Omental fat pad (tissue), 4 donors: ENCODE results near the gene PIK3C2B. TPM values are rescaled to one million over a fixed set of nuclear protein-coding genes. Genes with fewer than 3 reads are reported as not detected.
A peak's percentile ranks its signal among the peaks of the same experiment; 100 is the strongest.

ENCODE experiments used
- ATAC-seq: fragments of 150-250 bp; one replicate; pipeline ENCODE4 v1.9.1; 2016; ENCODE audit warnings: mild to moderate bottlenecking, moderate library complexity; ENCODE audit not compliant: low FRiP score
- DNase-seq: peaks from one replicate; pipeline ENCODE4 v3.0.0-alpha.2; 2019; ENCODE audit warnings: low spot score
- CTCF ChIP-seq, 3 donors: fragments of 450-650 bp; IDR thresholded peaks; one replicate each; pipeline ENCODE4 v1.5.1; 2016 to 2017; ENCODE audit warnings: antibody characterized with exemption in 3 of 3, mild to moderate bottlenecking in 3 of 3, moderate library complexity in 2 of 3
- total RNA-seq, 4 donors: library from RNA; depleted of rRNA; stranded (reverse); fragments of >200 nt; gene quantifications; one replicate each; pipeline ENCODE4 v1.1.0, GENCODE V29; 2016

PIK3C2B gene, protein sequence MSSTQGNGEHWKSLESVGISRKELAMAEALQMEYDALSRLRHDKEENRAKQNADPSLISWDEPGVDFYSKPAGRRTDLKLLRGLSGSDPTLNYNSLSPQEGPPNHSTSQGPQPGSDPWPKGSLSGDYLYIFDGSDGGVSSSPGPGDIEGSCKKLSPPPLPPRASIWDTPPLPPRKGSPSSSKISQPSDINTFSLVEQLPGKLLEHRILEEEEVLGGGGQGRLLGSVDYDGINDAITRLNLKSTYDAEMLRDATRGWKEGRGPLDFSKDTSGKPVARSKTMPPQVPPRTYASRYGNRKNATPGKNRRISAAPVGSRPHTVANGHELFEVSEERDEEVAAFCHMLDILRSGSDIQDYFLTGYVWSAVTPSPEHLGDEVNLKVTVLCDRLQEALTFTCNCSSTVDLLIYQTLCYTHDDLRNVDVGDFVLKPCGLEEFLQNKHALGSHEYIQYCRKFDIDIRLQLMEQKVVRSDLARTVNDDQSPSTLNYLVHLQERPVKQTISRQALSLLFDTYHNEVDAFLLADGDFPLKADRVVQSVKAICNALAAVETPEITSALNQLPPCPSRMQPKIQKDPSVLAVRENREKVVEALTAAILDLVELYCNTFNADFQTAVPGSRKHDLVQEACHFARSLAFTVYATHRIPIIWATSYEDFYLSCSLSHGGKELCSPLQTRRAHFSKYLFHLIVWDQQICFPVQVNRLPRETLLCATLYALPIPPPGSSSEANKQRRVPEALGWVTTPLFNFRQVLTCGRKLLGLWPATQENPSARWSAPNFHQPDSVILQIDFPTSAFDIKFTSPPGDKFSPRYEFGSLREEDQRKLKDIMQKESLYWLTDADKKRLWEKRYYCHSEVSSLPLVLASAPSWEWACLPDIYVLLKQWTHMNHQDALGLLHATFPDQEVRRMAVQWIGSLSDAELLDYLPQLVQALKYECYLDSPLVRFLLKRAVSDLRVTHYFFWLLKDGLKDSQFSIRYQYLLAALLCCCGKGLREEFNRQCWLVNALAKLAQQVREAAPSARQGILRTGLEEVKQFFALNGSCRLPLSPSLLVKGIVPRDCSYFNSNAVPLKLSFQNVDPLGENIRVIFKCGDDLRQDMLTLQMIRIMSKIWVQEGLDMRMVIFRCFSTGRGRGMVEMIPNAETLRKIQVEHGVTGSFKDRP (N-terminal part only)
- 10 to 100 TPM; 17.2 to 42.4 (median 31.6) TPM for total RNA-seq

- ATAC-seq = peak; percentile 83
- DNase-seq = no peak
Observed at GRCh38 chr1:204494281-204495077, at the start of gene PIK3C2B. TSS of gene PIK3C2B (minus strand) at chr1:204494805. CDS start at chr1:204469802, 25,003 bp downstream.

GRCh38 chr1:204544321-204544720, 49.7 kb upstream of the PIK3C2B start:
- ATAC-seq = no peak
- TF ChIP-seq CTCF (IDR thresholded peaks at IDR 0.05) = no peak
- DNase-seq = no peak

More at GRCh38 chr1:204494281-204495077, at the start of gene PIK3C2B:
- peak in 1 of 3 donors; percentile 9 for TF ChIP-seq CTCF (IDR thresholded peaks at IDR 0.05)

GRCh38 chr1:204541626-204542025, 47.0 kb upstream of the PIK3C2B start:
- no peak for TF ChIP-seq CTCF (IDR thresholded peaks at IDR 0.05)
- no peak for ATAC-seq
- DNase-seq = no peak

- TF ChIP-seq CTCF (IDR thresholded peaks at IDR 0.05) = no peak
- no peak for DNase-seq
- ATAC-seq = no peak
Observed at GRCh38 chr1:204532832-204533231, 38.2 kb upstream of the PIK3C2B start.

GRCh38 chr1:204530932-204531331, 36.3 kb upstream of the PIK3C2B start:
- no peak for TF ChIP-seq CTCF (IDR thresholded peaks at IDR 0.05)
- no peak for DNase-seq
- no peak for ATAC-seq

GRCh38 chr1:204529371-204529895, 34.8 kb upstream of the PIK3C2B start:
- no peak for TF ChIP-seq CTCF (IDR thresholded peaks at IDR 0.05)

More at GRCh38 chr1:204529371-204529895, 34.8 kb upstream of the PIK3C2B start:
- ATAC-seq (no peak), DNase-seq (no peak)
